NK-92 (cell line): Measurements from ENCODE around the gene GAS2L2.

Experiments used
- DNase-seq: peaks from one replicate; lab custom pipeline; 2025; ENCODE audit not compliant: unreplicated experiment; lab: John Stamatoyannopoulos, UW

GAS2L2 gene

GRCh38 chr17:35748341-35748841 is 4.6 kb downstream of the GAS2L2 start:
- no peak for DNase-seq

GRCh38 chr17:35747540-35748017 is 5.5 kb downstream of the GAS2L2 start:
- DNase-seq: no peak

GRCh38 chr17:35745749-35746320 is 7.2 kb downstream of the GAS2L2 start:
- DNase-seq: no peak

GRCh38 chr17:35745246-35745645 is 7.8 kb downstream of the GAS2L2 start:
- no peak for DNase-seq

- no peak for DNase-seq
Observed at GRCh38 chr17:35744830-35745229, 8.2 kb downstream of the GAS2L2 start.

GRCh38 chr17:35743626-35744328 is 9.3 kb downstream of the GAS2L2 start:
- no peak for DNase-seq

GRCh38 chr17:35742896-35743477 is 10.1 kb downstream of the GAS2L2 start:
- DNase-seq: no peak

- no peak for DNase-seq
Observed at GRCh38 chr17:35742496-35742895, 10.5 kb downstream of the GAS2L2 start.

GRCh38 chr17:35740997-35741931 is 11.8 kb downstream of the GAS2L2 start:
- no peak for DNase-seq

- DNase-seq: no peak
Observed at GRCh38 chr17:35740216-35740615, 12.8 kb downstream of the GAS2L2 start.

GRCh38 chr17:35738519-35739133 is 14.4 kb downstream of the GAS2L2 start:
- DNase-seq: no peak

GRCh38 chr17:35736236-35736635 is 16.8 kb downstream of the GAS2L2 start:
- no peak for DNase-seq

- no peak for DNase-seq
Observed at GRCh38 chr17:35735036-35735805, 17.8 kb downstream of the GAS2L2 start.

- no peak for DNase-seq
Observed at GRCh38 chr17:35734396-35734795, 18.6 kb downstream of the GAS2L2 start.

GRCh38 chr17:35733366-35733765 is 19.7 kb downstream of the GAS2L2 start:
- DNase-seq: no peak

- DNase-seq: no peak
Observed at GRCh38 chr17:35732806-35733136, 20.3 kb downstream of the GAS2L2 start.

GRCh38 chr17:35731917-35732805 is 20.9 kb downstream of the GAS2L2 start:
- no peak for DNase-seq

- no peak for DNase-seq
Observed at GRCh38 chr17:35731239-35731916, 21.7 kb downstream of the GAS2L2 start, which contains the start of gene RASL10B. RASL10B (plus strand) TSS chr17:35731639; CDS start chr17:35735185, 3,546 bp downstream.
